Astrocyte of the cerebellum (primary cell): ENCODE measurements around the gene PC.

Experiments
- DNase-seq: peaks from one replicate; pipeline ENCODE4 v3.0.0-alpha.2; 2011; ENCODE audit warnings: low read depth
- H3K4me3 ChIP-seq: 2 replicates; pipeline ENCODE4 v1.5.1; 2011; ENCODE audit warnings: mild to moderate bottlenecking, low read depth, low read length, moderate library complexity
- CTCF ChIP-seq: IDR thresholded peaks from 2 replicates; pipeline ENCODE4 v1.5.1; 2012; ENCODE audit warnings: low read length, low read depth, moderate library complexity, mild to moderate bottlenecking; ENCODE audit errors: missing control alignments
- in situ Hi-C: cut with HindIII; loops from 2 replicates; pipeline ENCODE4 v1.10.0; 2017; ENCODE audit warnings: low sequenced_read_pairs

PC gene

GRCh38 chr11:66937193-66937733 is 20.9 kb downstream of the PC start:
- no peak for DNase-seq
- in situ Hi-C loops, result no loop called here
- no peak for TF ChIP-seq CTCF
- H3K4me3 ChIP-seq, result no peak overlapping the region

GRCh38 chr11:66936311-66936711 is 21.9 kb downstream of the PC start:
- DNase-seq, result peak; percentile 85
- TF ChIP-seq CTCF, result no peak
- H3K4me3 ChIP-seq, result no peak overlapping the region
- in situ Hi-C loops, result no loop called here

GRCh38 chr11:66934950-66935779 is 23.0 kb downstream of the PC start:
- TF ChIP-seq CTCF, result no peak
- H3K4me3 ChIP-seq, result no peak overlapping the region
- no peak for DNase-seq
- in situ Hi-C loops, result no loop called here

GRCh38 chr11:66933531-66933930 is 24.7 kb downstream of the PC start:
- DNase-seq, result no peak
- TF ChIP-seq CTCF, result no peak
- in situ Hi-C loops, result no loop called here
- no peak overlapping the region for H3K4me3 ChIP-seq

- in situ Hi-C loops, result no loop called here
- no peak for TF ChIP-seq CTCF
- no peak for DNase-seq
- H3K4me3 ChIP-seq, result no peak overlapping the region
Measured at GRCh38 chr11:66932543-66932942, 25.6 kb downstream of the PC start.

GRCh38 chr11:66929753-66930152 is 28.4 kb downstream of the PC start:
- DNase-seq, result no peak
- no peak for TF ChIP-seq CTCF
- H3K4me3 ChIP-seq, result no peak overlapping the region
- in situ Hi-C loops, result no loop called here
